ENCODE measurements around the gene CDH13.

The CDH13 gene

DNA sequence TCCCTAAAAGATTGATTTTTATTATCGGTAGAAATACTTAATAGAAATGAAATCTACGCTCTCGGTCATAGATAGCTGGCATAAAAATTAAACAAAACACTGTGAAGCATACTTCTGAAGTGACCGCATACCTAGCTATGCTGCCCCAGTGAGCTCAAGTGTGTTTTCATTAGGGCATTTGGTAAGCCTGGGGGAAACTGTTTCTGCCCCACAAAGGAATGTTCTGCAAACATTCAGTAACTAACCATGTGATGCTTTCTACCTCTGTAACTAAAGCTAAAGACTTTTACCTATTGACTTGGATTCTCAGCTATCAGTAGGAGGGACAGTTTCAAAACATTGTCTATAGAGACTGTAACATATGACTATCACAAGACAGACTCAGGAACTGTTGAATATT lies 1087.5 kb downstream of the CDH13 start:
- DNase-seq, result peak; percentile 69

DNA sequence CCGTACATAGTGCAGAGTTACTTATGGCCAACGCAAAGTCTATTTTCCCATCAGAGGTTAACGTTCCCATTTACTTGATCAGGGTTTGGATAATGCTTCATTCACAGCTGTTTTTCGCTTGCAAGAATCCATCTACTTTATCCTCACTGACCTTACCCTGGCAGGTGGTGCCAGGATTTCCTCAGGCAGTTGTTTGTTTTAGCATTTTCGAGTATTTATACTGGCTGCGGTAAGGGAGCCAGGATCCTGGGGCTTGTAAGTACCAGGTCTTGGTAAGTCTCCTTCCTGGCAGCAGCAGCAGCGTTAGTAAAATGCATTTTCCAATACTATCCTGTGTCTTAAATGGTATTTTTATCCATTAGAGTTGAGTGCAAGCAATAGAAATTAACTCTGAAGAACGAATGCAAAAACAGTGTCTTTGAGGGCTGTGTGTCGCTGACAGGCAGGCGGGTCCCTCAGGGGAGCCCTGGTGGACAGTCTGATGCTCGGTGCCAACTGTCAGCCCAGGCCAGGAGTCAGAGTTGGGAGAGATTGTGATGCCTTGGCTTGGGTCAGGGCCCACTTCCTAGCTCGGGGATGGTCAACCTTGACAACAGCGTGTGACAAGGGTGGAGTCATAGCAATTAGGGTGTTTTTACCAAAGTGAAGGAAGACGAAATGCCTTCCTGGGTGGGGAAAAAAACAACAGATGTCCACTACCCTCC lies 1088.6 kb downstream of the CDH13 start:
- no peak for DNase-seq

DNA sequence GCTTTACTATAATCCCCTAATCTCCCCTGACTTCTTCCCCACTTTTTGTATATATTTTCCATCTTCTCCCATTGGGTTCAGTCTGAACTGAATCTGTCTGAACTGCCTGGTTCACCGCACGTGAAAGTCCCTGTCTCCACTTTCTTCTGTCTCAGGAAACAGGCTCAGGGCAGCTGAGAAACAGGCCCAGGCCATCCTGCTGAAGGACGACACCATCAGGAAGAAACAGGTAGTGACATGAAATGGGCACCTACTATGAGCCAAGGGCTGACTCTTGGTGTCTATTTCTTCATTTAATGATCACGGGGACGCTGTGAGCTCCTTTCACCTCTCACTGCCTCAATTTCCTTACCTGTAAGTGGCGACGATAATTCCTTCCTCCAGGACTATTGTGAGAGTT lies 1090.5 kb downstream of the CDH13 start:
- DNase-seq, result no peak

DNA sequence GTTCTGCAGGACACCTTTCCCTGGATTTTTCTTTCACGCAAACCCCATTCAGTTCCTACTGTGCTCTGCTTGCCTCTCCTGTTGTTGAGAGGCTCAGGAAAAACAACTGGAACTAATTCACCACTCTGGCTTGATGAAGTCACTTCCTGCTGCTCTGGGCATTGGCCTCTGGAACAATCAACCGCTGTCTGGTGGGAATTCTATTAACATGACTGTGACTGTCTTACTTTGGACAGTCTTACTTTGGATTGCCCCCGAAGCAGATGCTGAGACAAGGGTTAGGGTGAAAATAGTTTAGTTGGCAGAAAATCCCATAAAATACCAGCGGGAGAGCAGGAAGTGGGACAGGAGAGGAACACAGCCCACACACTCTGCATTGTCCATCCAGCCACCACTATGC lies 1091.0 kb downstream of the CDH13 start:
- DNase-seq, result no peak

DNA sequence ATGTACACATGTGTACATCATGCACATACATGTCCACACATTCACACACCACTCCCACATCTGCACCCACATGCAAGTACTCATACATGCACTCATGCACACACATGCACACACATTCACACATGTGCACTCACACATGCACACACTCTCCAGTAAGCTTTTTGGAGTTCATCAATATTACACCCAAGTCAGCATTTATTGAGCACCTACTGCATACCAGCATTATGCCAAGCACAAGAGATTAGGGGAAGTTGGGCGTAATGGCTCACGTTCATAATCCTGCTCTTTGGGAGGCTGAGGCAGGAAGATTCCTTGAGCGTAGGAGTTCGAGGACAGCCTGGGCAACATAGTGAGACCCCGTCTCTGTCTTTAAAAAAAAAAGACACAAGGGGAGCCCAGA lies 1093.4 kb downstream of the CDH13 start:
- no peak for DNase-seq

DNA sequence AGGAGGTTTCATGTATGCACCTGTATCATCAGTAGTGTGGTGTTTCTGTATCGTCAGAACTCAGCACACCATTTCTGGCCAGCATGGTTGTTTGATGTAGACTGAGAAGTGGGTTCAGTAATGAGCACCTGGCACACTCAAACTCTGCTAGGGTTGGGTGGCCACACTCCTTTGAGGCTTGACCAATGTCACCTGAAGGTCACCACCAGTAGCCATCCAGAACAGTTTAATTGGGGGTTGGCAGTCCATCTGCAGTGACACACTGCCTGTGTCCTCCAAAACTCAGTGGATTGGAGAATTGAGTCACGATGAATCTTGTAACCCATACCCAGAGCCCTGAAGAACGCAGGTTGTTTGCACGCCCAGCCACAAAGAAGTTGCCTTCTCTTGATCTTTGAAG lies 1094.2 kb downstream of the CDH13 start:
- no peak for DNase-seq

DNA sequence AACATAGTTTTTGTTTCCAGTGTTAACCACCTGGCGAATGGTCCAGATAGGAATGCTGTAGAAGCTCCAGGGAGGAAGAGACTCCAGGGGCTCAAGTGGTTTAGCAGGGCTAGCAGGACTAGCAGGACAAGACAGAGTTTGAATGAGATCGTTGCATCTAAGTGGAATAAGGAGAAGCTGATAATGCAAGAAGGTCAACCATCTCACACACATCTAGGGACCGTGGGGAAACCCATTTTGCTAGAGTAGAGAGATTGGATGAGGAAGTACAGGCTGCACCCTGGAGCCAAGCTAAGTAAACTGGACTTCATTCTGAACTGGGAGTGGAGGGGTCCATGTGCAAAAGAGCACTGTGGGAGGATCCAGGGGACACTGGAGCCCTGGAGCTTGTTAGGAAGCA lies 1094.9 kb downstream of the CDH13 start:
- no peak for DNase-seq

DNA sequence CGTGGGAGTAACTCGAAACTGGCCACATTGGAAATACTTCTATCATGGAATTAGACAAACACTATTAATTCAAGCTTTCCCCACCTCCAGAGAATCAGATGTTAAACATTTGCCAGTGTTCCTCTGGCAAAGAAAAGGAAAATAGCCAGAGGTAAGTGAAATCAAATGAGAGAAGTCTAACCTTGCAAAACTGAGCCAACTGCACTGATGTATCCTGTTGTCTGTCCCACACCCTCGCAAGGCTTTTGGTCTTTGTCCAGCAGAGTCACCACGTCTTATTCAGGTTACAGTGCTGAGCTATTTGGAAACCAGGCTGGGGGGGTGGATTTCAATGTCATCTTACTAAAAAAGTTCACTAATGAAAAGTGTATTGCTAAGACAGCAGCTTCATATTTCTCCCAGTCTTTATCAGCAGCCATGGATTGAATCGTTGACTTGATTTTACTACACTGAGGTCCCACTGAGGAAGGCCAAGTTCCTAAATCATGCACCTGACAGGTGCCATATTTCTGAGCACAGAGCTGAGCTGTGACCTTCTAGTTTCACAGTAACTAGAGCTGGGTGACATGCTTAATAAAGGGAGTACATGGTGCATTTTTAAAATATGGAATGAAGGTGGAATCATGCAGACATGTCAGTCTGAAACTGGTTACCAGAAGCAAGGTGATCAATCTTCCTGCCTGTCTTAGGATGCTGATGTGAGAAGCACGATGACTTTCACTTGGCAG lies 1095.9 kb downstream of the CDH13 start:
- DNase-seq, result no peak

DNA sequence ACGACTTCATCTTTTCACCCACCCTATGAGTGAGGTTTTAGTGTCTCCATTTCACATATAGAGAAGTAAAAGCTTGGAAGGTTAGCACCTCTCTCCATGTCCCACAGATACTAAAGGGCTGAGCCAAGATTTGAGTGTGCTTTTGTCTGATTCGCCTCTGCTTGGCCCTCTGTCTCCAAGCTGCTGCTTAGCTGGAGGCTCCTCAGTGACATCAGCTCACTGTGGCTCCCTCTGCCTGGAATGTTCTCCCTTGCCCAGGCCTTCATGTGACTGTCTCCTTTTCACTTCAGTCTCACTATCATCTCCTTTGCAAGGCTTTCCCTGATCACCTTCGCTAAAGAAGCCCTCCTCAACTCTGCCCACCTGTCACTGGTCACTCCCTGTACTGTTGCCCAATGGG lies 1096.5 kb downstream of the CDH13 start:
- DNase-seq, result no peak

DNA sequence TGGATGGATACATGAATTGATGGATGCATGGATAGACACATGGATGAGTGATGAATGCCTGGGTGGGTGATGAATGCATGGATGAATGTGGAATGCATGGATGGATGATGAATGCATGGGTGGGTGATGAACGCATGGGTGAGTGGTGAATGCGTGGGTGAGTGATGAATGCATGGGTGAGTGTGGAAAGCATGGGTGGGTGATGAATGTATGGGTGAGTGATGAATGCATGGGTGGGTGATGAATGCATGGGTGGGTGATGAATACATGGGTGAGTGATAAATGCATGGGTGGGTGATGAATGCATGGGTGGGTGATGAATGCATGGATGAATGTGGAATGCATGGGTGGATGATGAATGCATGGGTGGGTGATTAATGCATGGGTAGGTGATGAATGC lies 1097.1 kb downstream of the CDH13 start:
- no peak for DNase-seq

DNA sequence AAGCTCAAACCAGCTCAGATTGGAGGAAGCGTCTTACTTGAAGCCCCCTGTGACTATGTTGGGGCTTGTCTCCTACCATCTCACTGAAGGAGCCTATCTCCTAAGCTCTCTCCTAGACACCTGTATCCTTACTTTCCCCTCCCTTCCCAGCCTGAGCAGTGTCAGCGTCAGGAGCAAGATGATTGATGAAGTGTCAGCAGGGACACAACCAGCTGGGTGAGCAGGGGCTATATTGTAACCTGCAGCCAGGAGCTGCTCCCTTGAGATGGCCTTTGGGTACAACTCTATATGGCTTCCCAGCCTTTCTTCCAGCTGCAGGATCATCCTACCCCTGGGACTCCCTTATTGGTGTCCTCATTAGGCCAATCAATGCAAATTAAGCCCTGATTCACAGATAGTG lies 1097.8 kb downstream of the CDH13 start:
- no peak for DNase-seq

DNA sequence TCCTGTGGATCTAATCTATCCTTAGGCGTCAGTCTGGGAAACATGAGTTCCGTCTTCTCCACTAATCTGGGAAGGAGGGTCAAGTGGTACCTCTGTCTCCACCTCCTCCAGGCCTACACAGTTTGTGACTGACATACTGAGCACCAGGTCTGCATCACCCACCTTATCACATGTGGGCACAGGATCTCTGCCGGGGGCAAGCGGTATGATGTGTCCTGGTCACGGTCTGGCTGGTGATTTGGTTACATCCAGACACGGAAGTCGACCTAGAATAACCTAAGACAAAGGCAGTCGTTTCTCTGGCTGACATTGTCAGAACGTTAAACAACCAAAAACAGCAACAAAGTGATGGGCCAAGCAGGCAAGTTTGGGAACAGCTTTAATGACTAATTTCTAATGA lies 1098.5 kb downstream of the CDH13 start:
- DNase-seq, result no peak

DNA sequence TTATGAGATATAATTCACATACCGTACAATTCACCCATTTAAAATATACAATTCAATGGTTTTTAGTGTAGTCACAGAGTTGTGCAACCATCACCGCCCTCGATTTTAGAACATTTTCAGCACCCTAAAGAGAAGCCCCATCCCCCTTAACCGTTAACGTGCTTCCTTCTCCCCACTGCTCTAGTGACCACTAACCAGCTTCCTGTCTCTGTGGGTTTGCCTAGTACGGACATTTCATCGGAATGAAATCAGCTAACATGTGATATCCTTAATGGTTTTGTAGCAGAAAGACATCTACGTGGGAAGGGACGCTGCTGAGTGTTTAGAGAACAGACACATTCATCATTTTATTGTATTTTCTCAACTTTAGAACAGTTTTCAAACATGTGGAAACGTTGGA lies 1100.2 kb downstream of the CDH13 start:
- no peak for DNase-seq

DNA sequence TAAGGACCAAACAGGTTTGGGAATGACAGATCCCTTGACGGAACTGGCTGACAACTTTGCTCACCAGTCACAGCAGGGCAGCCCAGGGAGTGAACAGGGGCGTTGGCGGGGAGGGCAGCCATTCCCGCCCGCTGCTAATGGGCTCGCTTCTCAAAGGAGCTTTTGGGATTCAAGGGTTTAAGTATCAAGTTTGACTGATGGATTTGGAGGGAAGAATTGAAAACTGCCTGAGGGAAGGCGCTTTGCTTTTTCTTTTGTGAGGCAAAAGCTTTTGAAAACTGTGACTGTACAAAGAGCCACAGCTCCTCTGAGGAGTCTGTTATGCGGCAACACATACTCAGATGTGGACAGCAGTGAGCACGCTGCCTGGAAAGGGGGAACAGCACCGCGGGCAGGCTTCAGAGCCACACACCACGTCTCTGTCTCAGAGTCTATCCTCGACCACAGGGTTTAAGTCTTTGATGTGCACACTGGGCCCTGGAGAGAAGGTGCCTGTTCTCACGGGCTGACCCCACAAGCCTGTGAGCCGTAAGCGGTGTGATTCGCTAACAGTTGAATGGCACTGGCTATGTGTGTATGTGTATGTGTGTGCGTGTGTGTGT lies 1101.1 kb downstream of the CDH13 start:
- no peak for DNase-seq

DNA sequence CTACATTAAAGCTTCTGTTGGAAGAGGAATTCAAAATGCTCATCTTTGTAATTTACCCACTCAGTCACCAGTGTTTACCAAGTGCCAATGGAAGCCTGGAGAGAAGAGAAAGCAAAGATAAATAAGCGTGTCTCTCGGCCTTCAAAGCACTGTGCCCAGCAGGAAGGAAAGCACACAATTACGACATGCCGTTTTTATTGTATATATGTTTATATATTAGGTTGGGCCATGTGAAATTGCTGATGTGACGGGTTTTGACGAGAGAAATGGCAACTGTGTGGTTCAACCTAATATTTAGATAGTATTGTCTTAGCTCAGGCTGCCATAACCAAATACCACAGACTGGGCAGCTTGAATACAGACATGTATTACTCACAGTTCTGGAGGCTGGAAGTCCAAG lies 1101.7 kb downstream of the CDH13 start:
- DNase-seq, result no peak

DNA sequence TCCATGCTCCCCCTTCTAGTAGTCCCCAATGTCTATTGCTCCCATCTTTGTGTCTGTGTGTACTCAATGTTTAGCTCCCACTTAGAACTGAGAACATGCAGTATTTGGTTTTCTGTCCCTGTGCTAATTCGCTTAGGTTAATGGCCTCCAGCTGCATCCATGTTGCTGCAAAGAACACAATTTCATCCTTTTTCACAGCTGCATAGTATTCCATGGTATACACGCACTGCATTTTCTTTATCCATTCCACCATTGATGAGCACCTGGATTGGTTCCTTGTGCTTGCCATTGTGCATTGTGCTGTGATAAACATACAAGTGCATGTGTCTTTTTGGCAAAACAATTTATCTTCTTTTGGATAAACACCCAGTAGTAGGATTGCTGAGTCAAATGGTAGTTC lies 1104.0 kb downstream of the CDH13 start:
- DNase-seq, result no peak

DNA sequence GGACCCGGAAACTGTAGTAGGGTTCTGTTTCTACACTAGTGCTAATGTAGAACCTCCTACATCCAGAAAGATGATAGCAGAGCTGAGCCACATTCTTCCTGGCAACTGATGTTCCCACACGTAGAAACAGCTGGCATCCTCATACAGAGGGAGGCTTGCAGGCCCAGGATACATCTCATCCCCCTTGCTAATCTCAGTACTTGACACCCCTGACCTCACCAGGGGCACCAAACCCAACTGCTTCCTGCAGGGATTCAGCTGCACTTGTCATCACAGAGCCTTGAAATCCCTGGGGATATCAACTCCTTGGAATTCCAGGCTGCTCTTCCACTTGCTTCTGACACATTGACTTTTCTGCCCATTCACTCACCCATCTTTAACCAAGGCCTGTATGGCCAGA lies 1105.8 kb downstream of the CDH13 start:
- DNase-seq, result no peak

DNA sequence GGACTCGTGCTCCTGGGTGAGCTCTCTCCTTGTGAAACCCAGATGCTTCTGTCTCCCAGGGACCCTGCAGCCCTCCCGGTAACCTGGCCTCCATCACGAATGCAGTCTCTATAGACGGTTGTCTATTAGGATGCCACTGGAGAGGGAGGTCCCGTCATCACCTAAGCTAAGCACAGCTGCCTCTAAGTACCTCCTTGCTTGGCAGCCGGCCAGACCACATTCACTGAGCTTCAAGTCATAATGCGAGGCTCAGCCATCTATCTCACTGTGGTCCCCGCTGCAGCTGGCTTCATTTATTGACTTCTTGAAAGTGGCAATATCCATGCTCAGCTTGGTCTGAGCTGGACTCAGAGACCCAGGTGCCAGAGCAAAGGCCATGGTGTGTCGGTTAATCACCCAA lies 1106.5 kb downstream of the CDH13 start:
- DNase-seq, result no peak

DNA sequence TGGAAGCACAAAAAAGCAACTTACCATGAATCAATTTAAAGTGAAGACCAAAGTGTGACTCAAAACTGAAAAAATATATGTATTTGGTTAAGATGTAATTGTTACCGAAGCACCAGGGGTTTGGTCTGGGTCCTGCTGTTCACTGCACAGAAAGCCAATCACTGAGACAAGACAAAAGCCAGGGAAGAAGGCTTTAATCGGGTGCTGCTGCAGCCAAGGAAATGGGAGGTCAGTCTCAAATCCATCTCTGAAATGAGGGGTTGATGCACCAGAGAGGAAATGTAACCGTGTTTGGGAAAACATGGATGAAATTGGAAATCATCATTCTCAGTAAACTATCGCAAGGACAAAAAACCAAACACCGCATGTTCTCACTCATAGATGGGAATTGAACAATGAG lies 1107.4 kb downstream of the CDH13 start:
- DNase-seq, result no peak

DNA sequence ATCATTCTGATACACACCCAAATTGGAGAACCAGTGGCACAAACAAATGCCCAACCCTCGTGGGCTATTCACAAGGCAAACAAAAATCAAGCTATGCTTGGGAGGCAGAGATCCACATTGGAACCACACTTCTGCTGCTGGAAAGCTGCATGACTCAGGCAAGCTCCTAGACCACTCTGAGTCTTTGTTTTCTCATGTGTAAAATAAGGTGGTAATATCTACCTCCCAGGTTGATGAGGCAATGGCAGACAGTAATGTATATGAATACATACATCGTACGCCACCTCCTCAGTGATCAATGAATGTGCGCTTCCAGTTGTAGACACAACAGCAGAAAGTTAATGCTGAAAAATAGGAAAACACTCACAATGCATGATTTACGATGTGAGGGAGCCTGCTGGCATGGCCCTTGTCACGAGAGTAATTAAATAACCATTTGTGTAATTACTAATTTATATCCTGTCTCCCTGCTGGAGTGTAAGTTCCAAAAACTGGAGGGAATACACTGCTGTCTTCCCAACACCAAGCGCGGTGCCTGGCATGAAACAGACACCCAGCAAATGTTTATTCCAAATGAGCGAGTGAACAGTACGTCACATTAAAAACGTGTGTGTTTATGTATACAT lies 1111.1 kb downstream of the CDH13 start:
- DNase-seq, result peak; percentile 2

DNA sequence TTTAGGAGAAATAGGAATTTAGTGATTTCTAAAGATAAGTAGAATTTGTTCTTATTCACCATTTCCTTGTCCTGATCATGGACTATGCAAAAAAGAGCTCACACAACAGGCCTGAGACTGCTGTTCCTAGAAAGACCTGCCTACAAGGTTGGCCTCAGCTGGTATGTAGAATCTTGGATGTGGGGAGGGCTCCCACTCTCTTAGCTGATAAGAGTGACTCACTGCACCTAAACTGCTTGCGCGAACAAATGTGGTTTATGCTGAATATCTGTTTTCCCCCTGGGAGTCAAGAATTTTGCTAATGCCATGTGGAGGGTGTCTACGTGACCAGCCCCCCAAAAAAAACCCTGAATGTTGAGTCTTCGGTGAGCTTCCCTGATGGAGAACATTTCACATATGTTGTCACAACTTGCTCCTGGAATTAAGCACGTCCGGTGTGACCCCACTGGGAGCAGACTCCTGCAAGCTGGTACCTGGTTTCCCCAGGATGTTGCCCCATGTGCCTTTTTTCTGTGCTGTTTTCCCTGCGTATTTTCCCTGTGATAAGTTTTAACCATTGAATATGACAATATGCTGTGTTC lies 1112.2 kb downstream of the CDH13 start:
- peak; percentile 47 for DNase-seq

DNA sequence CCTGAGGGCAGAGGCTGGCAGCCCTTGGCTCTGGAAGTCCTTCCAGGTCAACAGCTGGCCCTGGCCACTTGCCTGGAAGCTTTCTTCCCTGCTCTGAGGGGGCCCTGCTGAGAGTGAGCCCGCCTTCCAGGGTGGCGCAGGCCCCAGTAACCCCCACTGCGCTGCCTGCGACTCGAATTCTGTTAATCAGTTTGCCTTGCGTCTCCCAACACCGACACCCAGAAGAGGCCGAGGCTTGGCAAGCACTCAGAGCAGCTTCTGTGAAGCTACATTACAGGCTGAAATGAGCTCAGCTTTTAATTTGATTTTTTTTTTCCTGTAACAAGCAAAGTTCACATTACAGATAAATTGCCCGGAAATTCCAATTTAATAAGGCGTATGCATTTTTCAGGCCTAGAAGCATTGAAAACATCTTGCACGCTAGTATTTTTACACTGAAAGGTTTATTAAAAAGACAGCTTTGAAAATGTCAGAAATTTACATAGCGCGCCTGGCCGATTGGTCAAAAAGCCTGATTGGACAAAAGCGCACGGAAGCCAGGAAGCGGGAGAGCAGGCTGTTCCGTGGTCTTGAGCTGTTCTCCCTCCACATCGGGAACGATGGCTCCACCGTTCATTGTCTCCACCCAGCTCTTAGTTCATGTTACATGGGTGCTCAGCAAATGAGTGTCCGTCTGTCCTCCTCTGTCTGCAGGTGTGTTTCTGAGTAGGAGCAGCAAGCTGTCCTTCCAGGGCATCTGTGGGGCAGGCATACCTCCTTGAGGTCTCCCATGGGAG lies 1115.5 kb downstream of the CDH13 start:
- DNase-seq, result no peak

DNA sequence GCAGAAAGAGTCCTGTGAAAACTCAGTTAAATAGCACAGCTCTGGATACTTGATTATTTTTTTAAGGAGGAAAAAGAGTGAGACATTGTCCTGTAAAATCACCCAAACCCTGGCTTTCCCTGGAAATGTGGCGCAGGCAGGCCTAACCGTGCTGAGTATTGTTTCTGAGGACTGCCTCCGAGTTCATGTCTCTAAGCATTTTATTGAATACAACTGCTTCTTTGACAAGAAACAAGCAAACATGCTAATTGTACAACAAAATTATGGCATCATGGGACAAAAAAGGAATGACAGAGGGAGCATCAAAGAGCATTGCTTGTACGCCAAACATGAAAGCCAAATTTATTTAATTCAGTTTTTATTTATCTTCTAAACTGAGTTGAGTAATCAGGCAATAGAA lies 1116.5 kb downstream of the CDH13 start:
- no peak for DNase-seq

Data from kidney glomerular epithelial cell (primary cell).